ENCODE measurements around the gene WSB1.
"Not testable (repeated sequence)": the region's sequence is repeated elsewhere in the genome, so short reads cannot be mapped to it uniquely, and the experiment has no call there.

Gene WSB1

GRCh38 chr17:27315796-27316465, 22.0 kb downstream of the WSB1 start:
- no peak for DNase-seq (ENCODE audit: low spot score)

- DNase-seq (ENCODE audit: low spot score): no peak
Observed at GRCh38 chr17:27318228-27318627, 24.3 kb downstream of the WSB1 start.

- DNase-seq (ENCODE audit: low spot score): no peak
Observed at GRCh38 chr17:27318633-27319032, 24.7 kb downstream of the WSB1 start.

- DNase-seq (ENCODE audit: low spot score): no peak
Observed at GRCh38 chr17:27319541-27320221, 25.8 kb downstream of the WSB1 start.

- DNase-seq (ENCODE audit: low spot score): no peak
Observed at GRCh38 chr17:27320222-27320560, 26.3 kb downstream of the WSB1 start.

- no peak for DNase-seq (ENCODE audit: low spot score)
Observed at GRCh38 chr17:27321372-27321771, 27.5 kb downstream of the WSB1 start.

GRCh38 chr17:27322026-27322425, 28.1 kb downstream of the WSB1 start:
- no peak for DNase-seq (ENCODE audit: low spot score)

GRCh38 chr17:27322690-27323508, 29.0 kb downstream of the WSB1 start:
- DNase-seq (ENCODE audit: low spot score): no peak

GRCh38 chr17:27323538-27324215, 29.8 kb downstream of the WSB1 start:
- DNase-seq (ENCODE audit: low spot score): no peak

GRCh38 chr17:27324771-27325339, 30.9 kb downstream of the WSB1 start:
- DNase-seq (ENCODE audit: low spot score): no peak

- no peak for DNase-seq (ENCODE audit: low spot score)
Observed at GRCh38 chr17:27326051-27326450, 32.1 kb downstream of the WSB1 start.

GRCh38 chr17:27326585-27326984, 32.7 kb downstream of the WSB1 start:
- DNase-seq (ENCODE audit: low spot score): no peak

- no peak for DNase-seq (ENCODE audit: low spot score)
Observed at GRCh38 chr17:27327397-27327796, 33.5 kb downstream of the WSB1 start.

- DNase-seq (ENCODE audit: low spot score): no peak
Observed at GRCh38 chr17:27327871-27328270, 34.0 kb downstream of the WSB1 start.

GRCh38 chr17:27328686-27329085, 34.8 kb downstream of the WSB1 start:
- DNase-seq (ENCODE audit: low spot score): not testable (repeated sequence)

- no peak for DNase-seq (ENCODE audit: low spot score)
Observed at GRCh38 chr17:27329146-27329805, 35.4 kb downstream of the WSB1 start.

GRCh38 chr17:27332047-27332393, 38.1 kb downstream of the WSB1 start:
- DNase-seq (ENCODE audit: low spot score): no peak

GRCh38 chr17:27332485-27333409, 38.8 kb downstream of the WSB1 start:
- peak; percentile 93 for DNase-seq (ENCODE audit: low spot score)

GRCh38 chr17:27333410-27333980, 39.6 kb downstream of the WSB1 start:
- DNase-seq (ENCODE audit: low spot score): no peak

- no peak for DNase-seq (ENCODE audit: low spot score)
Observed at GRCh38 chr17:27336184-27336583, 42.3 kb downstream of the WSB1 start.

Data from activated CD4-positive, alpha-beta T cell treated with anti-CD3 and anti-CD28 coated beads, Interleukin-2, Interleukin-4, amounts not matched to agents 100 ng/mL and 50 ng/mL, durations not matched to agents 16 hours and 8 hours (primary cell).